GM18951 (cell line): ENCODE results near the gene RAB43.
"Not testable (repeated sequence)": the region's sequence is repeated elsewhere in the genome, so short reads cannot be mapped to it uniquely, and the experiment has no call there.

Experiments used
- POLR2A ChIP-seq: IDR thresholded peaks from 4 replicates; pipeline ENCODE4 v1.6.1; 2011; ENCODE audit warnings: mild to moderate bottlenecking; ENCODE audit not compliant: insufficient read length, insufficient read depth; ENCODE audit errors: extremely low read depth
- in situ Hi-C: fragments of 300-500 bp; cut with MboI; formaldehyde crosslinking; loops from one replicate; pipeline ENCODE4 v1.12.0; 2022; ENCODE audit warnings: low sequenced_read_pairs, mixed read lengths, inconsistent platforms; ENCODE audit not compliant: unreplicated experiment

The RAB43 gene

DNA sequence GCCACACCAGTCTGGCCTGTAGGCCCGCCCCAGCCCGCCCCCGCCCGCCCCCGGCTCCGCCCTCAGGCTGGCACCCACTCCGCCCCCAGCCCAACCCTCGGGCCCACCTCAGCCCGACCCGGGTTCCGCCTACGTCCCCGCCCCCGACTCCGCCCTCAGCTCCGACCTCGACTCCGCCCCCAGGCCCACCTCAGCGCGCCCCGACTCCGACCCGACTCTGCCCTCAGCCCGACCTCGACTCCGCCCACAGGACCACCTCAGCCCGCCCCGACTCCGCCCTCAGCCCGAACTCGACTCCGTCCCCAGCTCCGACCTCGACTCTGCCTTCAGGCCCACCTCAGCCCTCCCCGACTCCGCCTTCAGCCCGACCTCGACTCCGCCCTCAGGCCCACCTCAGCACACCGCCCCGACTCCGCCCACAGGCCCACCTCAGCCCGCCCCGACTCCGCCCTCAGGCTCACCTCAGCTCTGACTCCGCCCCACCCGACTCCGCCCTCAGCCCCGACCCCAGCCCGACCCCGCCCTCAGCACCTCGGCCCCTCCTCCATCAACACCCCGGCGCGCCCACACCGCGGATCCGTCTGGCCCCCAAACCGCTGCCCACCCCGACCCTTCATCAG, at the start of gene RAB43:
Gene RAB43 (minus strand): TSS at position 13 of the 620 bp plus-strand sequence. CDS start 315 bp downstream, outside the sequence.
- TF ChIP-seq POLR2A, result no peak
- in situ Hi-C loops, result no loop called here

DNA sequence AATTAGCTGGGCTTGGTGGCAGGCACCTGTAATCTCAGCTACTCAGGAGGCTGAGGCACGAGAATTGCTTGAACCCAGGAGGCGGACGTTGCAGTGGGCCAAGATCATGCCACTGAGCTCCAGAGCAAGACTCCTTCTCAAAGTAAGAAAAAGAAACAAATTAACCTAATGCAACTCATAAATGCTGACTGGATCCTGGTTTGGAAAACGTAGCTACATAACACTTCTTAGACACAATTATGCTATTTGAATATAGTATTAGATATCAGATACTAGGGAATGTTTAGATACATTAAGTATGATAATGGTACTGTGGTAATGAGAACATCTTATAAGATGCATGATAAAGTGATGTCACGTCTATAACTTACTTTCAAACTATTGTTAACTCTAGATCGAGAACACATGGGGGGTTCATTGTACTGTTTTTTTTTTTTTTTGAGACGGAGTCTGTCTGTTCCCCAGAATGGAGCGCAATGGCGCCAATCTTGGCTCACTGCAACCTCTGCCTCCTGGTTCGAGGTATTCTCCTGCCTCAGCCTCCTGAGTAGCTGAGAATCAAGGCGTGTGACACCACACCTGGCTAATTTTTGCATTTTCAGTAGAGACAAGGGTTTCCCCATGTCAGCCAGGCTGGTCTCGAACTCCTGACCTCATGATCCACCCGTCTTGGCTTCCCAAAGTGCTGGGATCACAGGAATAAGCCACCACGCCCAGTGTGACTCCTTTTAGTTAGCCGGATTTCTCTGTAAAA, 45.2 kb upstream of the RAB43 start:
- TF ChIP-seq POLR2A, result no peak
- in situ Hi-C loops, result no loop called here

DNA sequence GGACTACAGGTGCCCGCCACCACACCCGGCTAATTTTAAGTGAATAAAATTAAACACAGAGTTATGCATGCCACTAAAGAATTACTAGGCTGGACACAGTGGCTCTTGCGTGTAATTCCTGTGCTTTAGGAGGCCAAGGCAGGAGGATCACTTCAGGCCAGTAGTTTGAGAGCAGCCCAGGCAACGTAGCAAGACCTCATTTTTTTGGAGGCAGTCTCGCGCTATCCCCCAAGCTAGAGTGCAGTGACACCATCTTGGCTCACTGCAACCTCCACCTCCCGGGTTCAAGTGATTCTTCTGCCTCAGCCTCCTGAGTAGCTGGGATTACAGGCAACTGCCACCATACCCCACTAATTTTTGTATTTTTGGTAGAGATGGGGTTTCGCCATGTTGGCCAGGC, 44.0 kb upstream of the RAB43 start:
- in situ Hi-C loops, result not testable (repeated sequence)

DNA sequence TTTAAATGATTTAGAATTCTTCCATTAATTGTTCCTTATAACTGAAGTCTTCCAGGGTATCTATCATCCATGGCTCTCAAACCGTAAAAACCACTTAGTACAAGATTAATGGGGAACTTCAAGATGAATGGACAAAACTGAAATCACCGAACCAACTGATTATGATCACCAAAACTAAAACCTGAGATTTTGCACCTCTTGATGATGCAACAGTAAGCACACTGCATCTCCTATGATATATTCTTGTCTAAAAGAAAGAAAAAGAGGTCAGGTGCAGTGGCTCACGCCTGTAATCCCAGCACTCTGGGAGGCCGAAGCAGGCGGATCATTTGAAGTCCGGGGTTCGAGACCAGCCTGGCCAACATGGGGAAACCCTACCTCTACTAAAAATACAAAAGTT, 42.9 kb upstream of the RAB43 start:
- TF ChIP-seq POLR2A, result no peak
- in situ Hi-C loops, result no loop called here

DNA sequence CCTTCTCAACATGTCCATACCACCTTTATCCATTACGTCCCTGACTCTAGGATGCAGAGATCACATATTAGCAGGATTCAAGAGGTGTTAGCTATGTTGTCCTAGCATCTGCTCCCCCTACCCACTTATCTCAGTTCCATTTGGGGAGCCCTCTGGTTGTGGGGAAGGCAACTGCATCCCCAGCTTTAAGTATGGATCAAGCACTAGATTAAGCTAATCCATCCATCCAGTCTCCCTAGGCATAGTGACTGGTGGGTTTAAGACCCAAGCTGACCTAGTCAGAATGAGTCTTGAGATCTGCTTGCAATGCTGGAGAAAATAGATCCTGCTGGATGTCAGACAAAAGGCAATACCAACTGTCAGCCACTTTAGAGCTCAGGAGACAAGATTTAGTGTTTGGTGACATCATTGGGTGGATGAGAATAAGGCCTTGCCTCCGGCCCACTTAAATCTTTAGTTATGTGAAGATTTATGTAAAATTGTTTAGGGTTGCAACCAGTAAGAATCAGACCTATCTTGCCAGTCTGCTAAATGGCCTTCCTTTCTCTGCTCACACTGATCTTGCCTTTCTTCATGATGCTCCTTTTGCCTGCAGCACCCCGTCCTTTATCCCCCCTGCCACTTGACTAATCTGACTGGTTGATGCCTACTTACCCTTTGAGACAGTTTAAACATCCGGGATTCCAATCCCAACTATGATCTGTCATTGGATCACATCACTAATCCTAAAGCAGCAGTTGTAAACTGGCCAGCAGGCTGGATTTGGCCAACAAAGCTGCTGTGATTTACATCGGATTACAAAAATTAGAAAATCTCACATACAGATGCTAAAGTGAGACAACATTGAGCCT, 41.4 kb upstream of the RAB43 start:
- in situ Hi-C loops, result no loop called here
- TF ChIP-seq POLR2A, result no peak

DNA sequence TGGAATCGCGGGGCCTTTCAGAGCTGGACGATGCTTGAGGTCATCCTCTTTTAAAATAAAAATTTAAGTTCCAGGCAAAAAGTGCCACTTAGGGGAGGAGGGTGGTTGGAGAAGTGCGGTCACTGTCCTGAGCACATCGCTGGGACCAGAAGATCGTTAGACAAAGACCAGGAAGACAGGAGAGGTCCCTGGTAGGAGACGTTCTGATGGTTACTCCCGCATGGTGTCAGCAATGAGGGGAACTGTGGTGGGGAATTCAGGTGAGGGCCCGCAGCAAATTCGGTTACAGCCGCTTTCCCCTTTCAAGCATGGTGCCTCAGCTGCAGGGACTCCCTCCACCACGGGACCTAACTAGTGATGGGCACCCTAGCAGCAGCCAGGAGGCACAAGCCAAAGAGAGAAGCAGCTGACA, 40.3 kb upstream of the RAB43 start:
- no peak for TF ChIP-seq POLR2A
- in situ Hi-C loops, result no loop called here

DNA sequence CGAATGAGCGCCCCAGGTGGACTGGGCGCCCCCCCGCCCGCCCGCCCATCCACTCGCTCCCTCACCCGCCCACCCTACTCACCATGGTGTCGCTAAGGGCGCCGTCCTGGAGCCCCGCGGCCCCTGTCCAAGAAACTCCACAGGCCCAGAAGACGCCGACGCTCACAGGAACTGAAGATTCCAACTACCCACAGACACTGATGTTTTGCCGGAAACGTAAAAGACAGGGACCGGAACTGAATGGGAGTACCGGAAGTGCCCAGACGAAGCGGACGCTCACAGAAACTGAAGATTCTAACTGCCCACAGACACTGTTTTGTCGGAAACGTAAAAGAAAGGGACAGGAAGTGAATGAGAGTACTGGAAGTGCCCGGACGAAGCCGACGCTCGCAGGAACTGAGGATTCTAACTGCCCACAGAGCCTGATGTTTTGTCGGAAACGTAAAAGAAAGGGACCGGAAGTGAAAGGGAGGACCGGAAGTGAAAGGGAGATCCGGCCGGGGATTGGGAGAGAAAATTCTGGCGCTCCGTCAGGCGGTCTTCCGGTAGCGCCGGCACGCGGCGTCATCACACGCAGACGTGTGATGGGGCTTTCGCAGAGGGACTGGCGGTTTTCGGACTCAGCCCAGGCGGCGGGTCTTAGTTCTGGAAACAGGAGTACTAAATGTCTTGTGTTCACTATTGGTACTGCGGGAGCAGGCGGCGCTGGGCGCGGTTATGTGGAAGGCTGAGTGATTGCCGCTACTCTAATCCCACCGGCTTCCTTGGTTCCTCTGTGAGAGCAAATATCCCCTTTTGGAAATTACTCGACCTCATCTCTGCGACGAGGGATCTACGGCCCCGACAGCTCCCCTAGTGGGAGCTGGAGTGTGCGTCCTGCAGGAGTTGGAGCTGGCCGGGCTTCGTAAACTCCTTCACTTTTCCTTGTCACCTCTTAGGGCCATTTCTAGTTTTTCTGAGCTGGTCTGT, 39.6 kb upstream of the RAB43 start, which contains the start of gene ISY1:
Gene ISY1 (minus strand): TSS at position 173 of the 969 bp plus-strand sequence. CDS start 88 bp downstream, at position 85.
- in situ Hi-C loops, result no loop called here

DNA sequence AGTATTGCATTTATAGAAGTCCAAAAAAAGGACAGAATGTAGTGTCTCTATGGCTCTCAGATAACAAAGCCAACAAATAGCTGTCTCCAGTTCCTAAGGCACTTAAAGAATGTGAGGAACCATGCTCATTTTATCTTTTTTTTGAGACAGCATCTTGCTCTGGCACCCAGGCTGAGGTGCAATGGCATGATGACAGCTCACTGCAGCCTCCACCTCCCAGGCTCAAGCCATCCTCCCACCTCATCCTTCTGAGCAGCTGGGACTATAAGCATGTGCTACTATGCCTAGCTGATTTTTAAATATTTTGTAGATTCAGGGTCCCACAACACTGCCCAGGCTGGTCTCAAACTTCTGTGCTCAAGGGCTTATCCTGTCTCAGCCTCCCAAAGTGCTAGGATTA, 23.2 kb upstream of the RAB43 start:
- TF ChIP-seq POLR2A, result no peak
- in situ Hi-C loops, result no loop called here

More for the DNA sequence above, 39.6 kb upstream of the RAB43 start, which contains the start of gene ISY1:
- TF ChIP-seq POLR2A, result peak; percentile 95

DNA sequence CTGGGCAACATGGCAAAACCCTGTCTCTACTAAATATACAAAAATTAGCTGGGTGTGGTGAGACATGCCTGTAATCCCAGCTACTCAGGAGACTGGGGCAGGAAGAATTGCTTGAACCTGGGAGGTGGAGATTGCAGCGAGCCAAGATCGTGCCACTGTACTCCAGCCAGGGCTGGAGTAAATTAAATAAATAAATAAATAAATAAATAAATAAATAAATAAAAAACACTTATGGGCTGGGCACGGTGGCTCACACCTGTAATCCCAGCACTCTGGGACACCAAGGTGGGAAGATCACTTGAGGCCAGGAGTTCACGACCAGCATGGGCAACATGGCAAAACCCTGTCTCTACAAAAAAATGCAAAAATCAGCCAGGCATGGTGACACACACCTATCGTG, 19.4 kb upstream of the RAB43 start:
- in situ Hi-C loops, result not testable (repeated sequence)

DNA sequence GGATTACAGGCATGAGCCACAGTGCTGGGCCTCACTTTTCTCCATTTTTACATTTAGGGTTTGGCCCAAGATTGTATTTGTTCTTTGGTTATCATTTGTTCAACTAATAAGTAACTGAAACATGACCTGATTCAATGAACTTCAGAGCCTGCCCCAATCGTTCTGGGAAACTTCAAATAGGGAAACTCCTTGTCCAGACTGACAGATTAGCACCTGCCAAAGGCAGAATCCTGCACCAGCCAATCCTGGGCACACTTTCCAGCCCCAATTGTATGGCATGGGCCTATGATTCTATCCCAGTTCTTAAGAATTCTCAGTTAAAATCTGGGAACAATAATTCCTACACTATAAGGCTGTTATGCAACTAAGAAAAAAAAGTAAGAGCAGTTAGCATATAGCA, 18.3 kb upstream of the RAB43 start:
- TF ChIP-seq POLR2A, result no peak
- in situ Hi-C loops, result no loop called here

DNA sequence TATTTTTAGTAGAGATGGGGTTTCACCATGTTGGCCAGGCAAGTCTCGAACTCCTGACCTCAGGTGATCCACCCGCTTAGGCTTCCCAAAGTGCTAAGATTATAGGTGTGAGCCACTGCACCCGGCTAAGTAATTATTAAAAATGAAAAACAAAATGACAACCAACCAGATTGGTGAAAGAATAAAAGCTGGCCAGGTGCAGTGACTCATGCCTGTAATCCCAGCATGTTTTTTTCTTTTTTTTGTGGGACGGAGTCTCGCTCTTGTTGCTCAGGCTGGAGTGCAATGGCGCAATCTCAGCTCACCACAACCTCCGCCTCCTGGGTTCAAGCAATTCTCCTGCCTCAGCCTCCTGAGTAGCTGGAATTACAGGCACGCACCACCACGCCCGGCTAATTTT, 14.7 kb upstream of the RAB43 start:
- in situ Hi-C loops, result not testable (repeated sequence)

DNA sequence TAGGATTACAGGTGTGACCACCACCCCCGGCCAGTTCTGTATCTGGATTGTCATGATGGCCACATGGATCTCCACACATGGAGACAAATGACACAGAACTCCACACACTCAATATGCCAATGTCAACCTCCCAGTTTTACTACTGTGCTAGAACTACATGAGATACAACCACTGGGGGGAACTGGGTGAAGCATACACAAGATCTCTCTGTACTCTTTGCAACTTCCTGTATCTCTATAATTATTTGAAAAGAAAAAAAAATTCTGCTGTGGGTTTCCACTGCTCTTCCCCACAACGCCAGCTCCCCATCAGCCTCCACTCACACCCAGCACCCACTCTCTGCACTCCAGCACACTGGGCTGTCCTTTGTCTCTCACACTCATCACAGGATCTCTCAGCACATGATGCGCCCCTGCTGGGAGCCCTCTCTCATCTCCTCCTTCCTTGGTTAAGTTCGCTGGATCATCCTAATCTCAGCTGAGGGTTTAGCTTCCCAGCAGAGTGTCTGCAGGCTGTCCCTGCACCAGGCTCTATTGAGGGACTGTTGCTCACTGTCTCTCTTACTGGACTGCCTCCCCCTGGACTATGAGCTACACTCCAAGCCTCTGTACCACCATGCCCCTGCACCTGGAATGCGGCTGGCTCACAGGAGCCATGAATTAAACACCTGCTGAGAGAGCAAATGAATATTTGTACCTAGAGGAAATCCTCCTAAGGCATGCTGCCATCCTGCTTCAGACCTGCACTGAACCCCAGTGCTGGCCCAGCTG, 10.7 kb upstream of the RAB43 start:
- TF ChIP-seq POLR2A, result no peak
- in situ Hi-C loops, result no loop called here
